ENCODE measurements around the gene ZNF655.

DNA sequence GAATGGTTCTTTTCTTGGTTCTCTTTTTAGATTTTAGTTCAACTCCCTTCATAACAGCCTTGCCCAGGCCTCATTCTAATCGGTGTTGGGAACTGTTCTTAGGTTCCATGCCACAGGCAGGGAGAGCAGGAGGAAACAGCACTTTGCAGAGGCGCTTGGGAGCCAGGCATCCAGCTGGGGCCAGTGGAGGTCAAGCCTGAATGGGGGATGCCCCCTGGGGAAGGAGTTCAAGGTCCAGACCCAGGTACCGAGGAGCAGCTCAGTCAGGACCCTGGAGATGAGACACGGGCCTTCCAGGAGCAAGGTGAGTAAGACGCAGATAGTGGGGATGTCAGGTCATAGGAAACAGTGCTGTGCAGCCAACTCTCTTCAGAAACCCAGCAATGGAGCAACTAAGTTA lies 62.8 kb downstream of the ZNF655 start:
- TF ChIP-seq EZH2 (IDR thresholded peaks at IDR 0.05; ENCODE audit: borderline replicate concordance, low read depth, low read length, severe bottlenecking): no peak
- TF ChIP-seq, protein P1, sequence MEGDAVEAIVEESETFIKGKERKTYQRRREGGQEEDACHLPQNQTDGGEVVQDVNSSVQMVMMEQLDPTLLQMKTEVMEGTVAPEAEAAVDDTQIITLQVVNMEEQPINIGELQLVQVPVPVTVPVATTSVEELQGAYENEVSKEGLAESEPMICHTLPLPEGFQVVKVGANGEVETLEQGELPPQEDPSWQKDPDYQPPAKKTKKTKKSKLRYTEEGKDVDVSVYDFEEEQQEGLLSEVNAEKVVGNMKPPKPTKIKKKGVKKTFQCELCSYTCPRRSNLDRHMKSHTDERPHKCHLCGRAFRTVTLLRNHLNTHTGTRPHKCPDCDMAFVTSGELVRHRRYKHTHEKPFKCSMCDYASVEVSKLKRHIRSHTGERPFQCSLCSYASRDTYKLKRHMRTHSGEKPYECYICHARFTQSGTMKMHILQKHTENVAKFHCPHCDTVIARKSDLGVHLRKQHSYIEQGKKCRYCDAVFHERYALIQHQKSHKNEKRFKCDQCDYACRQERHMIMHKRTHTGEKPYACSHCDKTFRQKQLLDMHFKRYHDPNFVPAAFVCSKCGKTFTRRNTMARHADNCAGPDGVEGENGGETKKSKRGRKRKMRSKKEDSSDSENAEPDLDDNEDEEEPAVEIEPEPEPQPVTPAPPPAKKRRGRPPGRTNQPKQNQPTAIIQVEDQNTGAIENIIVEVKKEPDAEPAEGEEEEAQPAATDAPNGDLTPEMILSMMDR (IDR thresholded peaks at IDR 0.05; ENCODE audit: borderline replicate concordance, extremely low read depth, low read length, poor library complexity, severe bottlenecking): no peak

Data from DND-41 (cell line).